ENCODE results near the gene NUDT14. TPM values are rescaled to one million over a fixed set of nuclear protein-coding genes. Genes with fewer than 3 reads are reported as not detected.

The NUDT14 gene
- total RNA-seq, 4 donors from 2014 or later, result 0.66 to 2.7 (median 1.8) TPM

GRCh38 chr14:105148604-105149145 lies 32.4 kb downstream of the NUDT14 start:
- DNase-seq (ENCODE audit: low spot score in 2 of 2), result no peak
- 83 to 90% methylated on average over 23 to 27 of the region's 27 CpGs for WGBS, 2 donors
- H3K36me3 ChIP-seq, result peaks cover 0 to 16% (median 0%) of the 10 kb centered on the region in 3 donors
- H3K4me3 ChIP-seq, result no peak overlapping the region
- H3K27ac ChIP-seq, result no peak overlapping the region
- TF ChIP-seq CTCF (IDR thresholded peaks at IDR 0.05) (no peak), EP300 (IDR thresholded peaks at IDR 0.05) (no peak), POLR2A (IDR thresholded peaks at IDR 0.05) (no peak)
- no peaks in the 10 kb centered on the region for H3K27me3 ChIP-seq
- peaks cover 0 to 11% (median 0%) of the 10 kb centered on the region in 4 donors for H3K4me1 ChIP-seq
- no peaks in the 10 kb centered on the region for H3K9me3 ChIP-seq

GRCh38 chr14:105147671-105148603 lies 33.2 kb downstream of the NUDT14 start:
- WGBS, 2 donors, result 85 to 89% methylated on average over 36 to 49 of the region's 62 CpGs
- Histone ChIP-seq H3K27ac (no peak overlapping the region), H3K27me3 (no peaks in the 10 kb centered on the region), H3K4me3 (no peak overlapping the region), H3K9me3 (no peaks in the 10 kb centered on the region), H3K36me3 (peaks cover 0 to 21% (median 0%) of the 10 kb centered on the region in 3 donors), H3K4me1 (peaks cover 0 to 4% (median 0%) of the 10 kb centered on the region in 4 donors)
- DNase-seq (ENCODE audit: low spot score in 2 of 2), result no peak
- no peak for TF ChIP-seq POLR2A (IDR thresholded peaks at IDR 0.05)
- no peak for TF ChIP-seq EP300 (IDR thresholded peaks at IDR 0.05)
- TF ChIP-seq CTCF (IDR thresholded peaks at IDR 0.05), result no peak

- WGBS, 2 donors, result 89 to 92% methylated on average over 17 of the region's 22 CpGs
- peaks cover 0 to 30% (median 0%) of the 10 kb centered on the region in 3 donors for H3K36me3 ChIP-seq
- no peak for TF ChIP-seq EP300 (IDR thresholded peaks at IDR 0.05)
- TF ChIP-seq CTCF (IDR thresholded peaks at IDR 0.05), result no peak
- no peak for TF ChIP-seq POLR2A (IDR thresholded peaks at IDR 0.05)
- no peak for DNase-seq (ENCODE audit: low spot score in 2 of 2)
- H3K9me3 ChIP-seq, result peaks cover 0 to 2% (median 0%) of the 10 kb centered on the region in 4 donors
- no peak overlapping the region for H3K27ac ChIP-seq
- H3K4me3 ChIP-seq, result no peak overlapping the region
- H3K27me3 ChIP-seq, result no peaks in the 10 kb centered on the region
- H3K4me1 ChIP-seq, result no peaks in the 10 kb centered on the region
Measured at GRCh38 chr14:105146976-105147635, 34.0 kb downstream of the NUDT14 start.

- DNase-seq (ENCODE audit: low spot score in 2 of 2), result no peak
- H3K4me1 ChIP-seq, result no peaks in the 10 kb centered on the region
- H3K4me3 ChIP-seq, result no peak overlapping the region
- H3K36me3 ChIP-seq, result peaks cover 0 to 35% (median 0%) of the 10 kb centered on the region in 3 donors
- H3K27ac ChIP-seq, result no peak overlapping the region
- 89% methylated on average over 32 of the region's 40 CpGs; no CpG with 5 or more reads in 1 of the 2 donors for WGBS, 2 donors
- H3K9me3 ChIP-seq, result peaks cover 0 to 8% (median 0%) of the 10 kb centered on the region in 4 donors
- TF ChIP-seq CTCF (IDR thresholded peaks at IDR 0.05) (no peak), EP300 (IDR thresholded peaks at IDR 0.05) (no peak), POLR2A (IDR thresholded peaks at IDR 0.05) (no peak)
- no peaks in the 10 kb centered on the region for H3K27me3 ChIP-seq
Measured at GRCh38 chr14:105146181-105146975, 34.7 kb downstream of the NUDT14 start.

All from tibial nerve (tissue), 4 donors.